K562 (cell line): ENCODE data around the gene PTGR3. TPM values are rescaled to one million over a fixed set of nuclear protein-coding genes. Genes with fewer than 3 reads are reported as not detected.

Experiments used
- ARNT ChIP-seq, 2 experiments: fragments of 450-650 bp; IDR thresholded peaks; 2 replicates each; pipeline ENCODE4 v1.6.1; 2016; ENCODE audit warnings: mild to moderate bottlenecking in 1 of 2
- ATF7 ChIP-seq: fragments of 450-650 bp; IDR thresholded peaks from 2 replicates; pipeline ENCODE4 v1.7.1; 2014; ENCODE audit warnings: mild to moderate bottlenecking, moderate library complexity
- BACH1 ChIP-seq: fragments of 200-800 bp; sonication (Bioruptor generic); IDR thresholded peaks from 2 replicates; pipeline ENCODE4 v1.6.1; 2016; ENCODE audit warnings: missing genetic modification characterization, missing compliant biosample characterization
- DACH1 ChIP-seq: fragments of 450-650 bp; IDR thresholded peaks from 2 replicates; pipeline ENCODE4 v1.6.1; 2018; ENCODE audit not compliant: partially characterized antibody
- E4F1 ChIP-seq: fragments of 250-450 bp; sonication (Bioruptor Pico); IDR thresholded peaks from 2 replicates; pipeline ENCODE4 v1.5.0; 2021; ENCODE audit warnings: mild to moderate bottlenecking, borderline replicate concordance
- HNRNPH1 ChIP-seq: fragments of 200-400 bp; formaldehyde crosslinking; optimal IDR thresholded peaks from 2 replicates; pipeline ENCODE3; 2017; ENCODE audit warnings: low read depth, mild to moderate bottlenecking, low read length, moderate library complexity
- ILK ChIP-seq: fragments of 450-650 bp; IDR thresholded peaks from 2 replicates; pipeline ENCODE4 v1.6.1; 2016; ENCODE audit warnings: missing genetic modification characterization, low read depth, mild to moderate bottlenecking, missing compliant biosample characterization, moderate library complexity, borderline replicate concordance
- JUNB ChIP-seq: fragments of 450-650 bp; formaldehyde crosslinking; conservative IDR thresholded peaks from 2 replicates; pipeline ENCODE4 v1.4.0; 2020; ENCODE audit warnings: mild to moderate bottlenecking
- NEUROD1 ChIP-seq: fragments of 150-350 bp; IDR thresholded peaks from 2 replicates; pipeline ENCODE4 v1.6.1; 2014; ENCODE audit warnings: borderline replicate concordance, low read length, low read depth; ENCODE audit not compliant: partially characterized antibody
- ZFX ChIP-seq: sonication (generic); formaldehyde crosslinking; IDR thresholded peaks from 2 replicates; pipeline ENCODE4 v1.8.0; 2022; ENCODE audit warnings: mild to moderate bottlenecking, missing genetic modification reagents, moderate library complexity
- ZSCAN29 ChIP-seq: fragments of 450-650 bp; IDR thresholded peaks from 2 replicates; pipeline ENCODE4 v1.6.1; 2017
- polyA plus RNA-seq, 8 experiments: library from polyadenylated mRNA; depleted of rRNA in 4 of 8; stranded (reverse) in 5 of 8; unstranded in 3 of 8; fragments of >200 nt; fragmentation: Nextera tagmentation in 2 of 8; fragmentation: Illumina TruSeq in 1 of 8; extraction: Ambion mirVana in 2 of 8; extraction: Trizol in 1 of 8; gene quantifications; 2 replicates each; pipeline versions ENCODE4 v1.2.1 to v1.2.3, GENCODE V29; 2011 to 2014; ENCODE audit warnings: inconsistent platforms in 1 of 8, missing spikeins in 1 of 8
- total RNA-seq, 7 experiments: library from RNA; depleted of rRNA in 6 of 7; stranded (reverse); fragments of >200 nt in 6 of 7; fragmentation: Illumina TruSeq in 2 of 7; extraction: Trizol in 2 of 7; gene quantifications; 2 replicates each; pipeline versions ENCODE4 v1.2.1 to v1.2.3, GENCODE V29; 2011 to 2021; ENCODE audit warnings: low replicate concordance in 1 of 7

Gene PTGR3
- total and polyA plus RNA-seq, 9 of the 15 experiments (the other 6 are each of a cell fraction or from before 2014, with no cell fraction given): 4.1 to 32.3 (median 15.3) TPM

GRCh38 chr18:75219745-75220375 lies 10.9 kb upstream of the PTGR3 start (continued):
- TF ChIP-seq E4F1 (CRISPR knock-in tag) (no peak), NEUROD1 (no peak), JUNB (CRISPR knock-in tag) (no peak), ZFX (no peak), ZSCAN29 (no peak), ATF7 (no peak), BACH1 (tag) (no peak), DACH1 (no peak), HNRNPH1 (no peak), ARNT (IDR thresholded peaks at IDR 0.05) (no peak), ILK (tag) (no peak)
